Measurements from ENCODE around the gene HMBS. TPM values are rescaled to one million over a fixed set of nuclear protein-coding genes. Genes with fewer than 3 reads are reported as not detected.
"Not testable (repeated sequence)": the region's sequence is repeated elsewhere in the genome, so short reads cannot be mapped to it uniquely, and the experiment has no call there.

The HMBS gene
- total RNA-seq, 3 donors from 2014 or later (not counting 1 experiment from before 2014, with no cell fraction given) = 6.1 to 10.1 (median 6.7) TPM

- Mint-ChIP-seq H3K27me3 (ENCODE audit: low read depth in 2 of 2) (no peaks in the 10 kb centered on the region), H3K4me3 (peak overlapping the region; percentile 98), H3K4me1 (peaks cover 33 to 51% of the 10 kb centered on the region in 2 donors), H3K9me3 (no peaks in the 10 kb centered on the region), H3K36me3 (peaks cover 14% of the 10 kb centered on the region), H3K27ac (peak overlapping the region; percentile 96 to 98)
- H3K27me3 ChIP-seq (ENCODE audit: control insufficient read depth, insufficient read depth, low read length) = no peaks in the 10 kb centered on the region
- intact Hi-C loops (cut with micrococcal nuclease) = loop anchor here (2.0 to 10.0 kb wide), 3 partner anchors 26 to 138 kb away; partner anchors contain the start of genes RPS25, SLC37A4 and TRAPPC4
- peaks cover 40% of the 10 kb centered on the region for H3K36me3 ChIP-seq (ENCODE audit: control insufficient read depth, insufficient read depth, low read length)
- H3K27ac ChIP-seq (ENCODE audit: low read length) = peak overlapping the region; percentile 77
- H3K4me1 ChIP-seq (ENCODE audit: control insufficient read depth, insufficient read depth, low read length) = peaks cover 24% of the 10 kb centered on the region
- H3K4me3 ChIP-seq (ENCODE audit: low read length) = peak overlapping the region; percentile 70
- TF ChIP-seq, protein P1, sequence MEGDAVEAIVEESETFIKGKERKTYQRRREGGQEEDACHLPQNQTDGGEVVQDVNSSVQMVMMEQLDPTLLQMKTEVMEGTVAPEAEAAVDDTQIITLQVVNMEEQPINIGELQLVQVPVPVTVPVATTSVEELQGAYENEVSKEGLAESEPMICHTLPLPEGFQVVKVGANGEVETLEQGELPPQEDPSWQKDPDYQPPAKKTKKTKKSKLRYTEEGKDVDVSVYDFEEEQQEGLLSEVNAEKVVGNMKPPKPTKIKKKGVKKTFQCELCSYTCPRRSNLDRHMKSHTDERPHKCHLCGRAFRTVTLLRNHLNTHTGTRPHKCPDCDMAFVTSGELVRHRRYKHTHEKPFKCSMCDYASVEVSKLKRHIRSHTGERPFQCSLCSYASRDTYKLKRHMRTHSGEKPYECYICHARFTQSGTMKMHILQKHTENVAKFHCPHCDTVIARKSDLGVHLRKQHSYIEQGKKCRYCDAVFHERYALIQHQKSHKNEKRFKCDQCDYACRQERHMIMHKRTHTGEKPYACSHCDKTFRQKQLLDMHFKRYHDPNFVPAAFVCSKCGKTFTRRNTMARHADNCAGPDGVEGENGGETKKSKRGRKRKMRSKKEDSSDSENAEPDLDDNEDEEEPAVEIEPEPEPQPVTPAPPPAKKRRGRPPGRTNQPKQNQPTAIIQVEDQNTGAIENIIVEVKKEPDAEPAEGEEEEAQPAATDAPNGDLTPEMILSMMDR (IDR thresholded peaks at IDR 0.05) = no peak
- H3K9me3 ChIP-seq (ENCODE audit: control insufficient read depth, insufficient read depth, low read length) = no peaks in the 10 kb centered on the region
- peak; percentile 40 to 71 for DNase-seq
- peak in 2 of 3 donors; percentile 0 for ATAC-seq
- under 1% methylated on average over 43 of the region's 48 CpGs for WGBS (ENCODE audit: insufficient coverage)
Measured at GRCh38 chr11:119056421-119056999, 28.2 kb upstream of the HMBS start.

- peak; percentile 92 to 99 (median 93) for ATAC-seq
- H3K36me3 ChIP-seq (ENCODE audit: control insufficient read depth, insufficient read depth, low read length) = peaks cover 33% of the 10 kb centered on the region
- Mint-ChIP-seq H3K9me3 (no peaks in the 10 kb centered on the region), H3K4me3 (peak within 1 kb of the TSS; percentile 98), H3K36me3 (peaks cover 14% of the 10 kb centered on the region), H3K27me3 (ENCODE audit: low read depth in 2 of 2) (no peaks in the 10 kb centered on the region), H3K4me1 (peaks cover 33 to 48% of the 10 kb centered on the region in 2 donors), H3K27ac (peak within 1 kb of the TSS; percentile 96 to 98)
- WGBS (ENCODE audit: insufficient coverage) = under 1% methylated on average over 79 of the region's 79 CpGs
- TF ChIP-seq, protein P1 (IDR thresholded peaks at IDR 0.05) = no peak
- peak within 1 kb of the TSS; percentile 77 for H3K27ac ChIP-seq (ENCODE audit: low read length)
- no peaks in the 10 kb centered on the region for H3K9me3 ChIP-seq (ENCODE audit: control insufficient read depth, insufficient read depth, low read length)
- peak; percentile 98 for DNase-seq
- no peaks in the 10 kb centered on the region for H3K27me3 ChIP-seq (ENCODE audit: control insufficient read depth, insufficient read depth, low read length)
- peaks cover 24% of the 10 kb centered on the region for H3K4me1 ChIP-seq (ENCODE audit: control insufficient read depth, insufficient read depth, low read length)
- intact Hi-C loops (cut with micrococcal nuclease) = loop anchor here (1.0 to 10.0 kb wide), 7 partner anchors 10 to 138 kb away; partner anchors contain the start of genes CENATAC, RPS25, SLC37A4 and TRAPPC4
- H3K4me3 ChIP-seq (ENCODE audit: low read length) = peak within 1 kb of the TSS; percentile 70
Measured at GRCh38 chr11:119057000-119057769, 27.5 kb upstream of the HMBS start, which contains the start of gene HYOU1. Gene HYOU1 (minus strand): TSS chr11:119057205. CDS start chr11:119056160, 1,045 bp downstream.

DNA sequence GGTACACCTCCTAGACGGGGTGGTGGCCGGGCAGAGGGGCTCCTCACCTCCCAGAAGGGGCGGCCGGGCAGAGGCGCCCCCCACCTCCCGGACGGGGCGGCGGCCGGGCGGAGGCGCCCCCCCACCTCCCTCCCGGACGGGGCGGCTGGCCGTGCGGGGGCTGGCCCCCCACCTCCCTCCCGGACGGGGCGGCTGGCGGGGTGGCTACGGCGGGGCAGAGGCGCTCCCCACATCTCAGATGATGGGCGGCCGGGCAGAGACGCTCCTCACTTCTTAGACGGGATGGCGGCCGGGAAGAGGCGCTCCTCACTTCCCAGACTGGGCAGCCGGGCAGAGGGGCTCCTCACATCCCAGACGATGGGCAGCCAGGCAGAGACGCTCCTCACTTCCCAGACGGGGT lies 25.6 kb upstream of the HMBS start:
- intact Hi-C loops (cut with micrococcal nuclease) = loop anchor here (5.0 to 10.0 kb wide), 2 partner anchors 42 to 136 kb away; partner anchors contain the start of genes RPS25 and TRAPPC4
- H3K4me3 Mint-ChIP-seq; H3K9me3 ChIP-seq (ENCODE audit: control insufficient read depth, insufficient read depth, low read length); H3K9me3 Mint-ChIP-seq; H3K36me3 Mint-ChIP-seq; ATAC-seq; H3K27ac Mint-ChIP-seq; H3K27ac ChIP-seq (ENCODE audit: low read length); H3K4me3 ChIP-seq (ENCODE audit: low read length); DNase-seq; H3K27me3 ChIP-seq (ENCODE audit: control insufficient read depth, insufficient read depth, low read length); H3K27me3 Mint-ChIP-seq (ENCODE audit: low read depth in 2 of 2): not testable (repeated sequence)
- 97% methylated on average over 24 of the region's 35 CpGs for WGBS (ENCODE audit: insufficient coverage)
- peaks cover 27 to 34% of the 10 kb centered on the region in 2 donors for H3K4me1 Mint-ChIP-seq
- H3K36me3 ChIP-seq (ENCODE audit: control insufficient read depth, insufficient read depth, low read length) = peaks cover 14% of the 10 kb centered on the region
- peaks cover 24% of the 10 kb centered on the region for H3K4me1 ChIP-seq (ENCODE audit: control insufficient read depth, insufficient read depth, low read length)

- TF ChIP-seq, protein P1 (IDR thresholded peaks at IDR 0.05) = no peak
- ATAC-seq (no peak), DNase-seq (no peak)
- no peaks in the 10 kb centered on the region for H3K27me3 Mint-ChIP-seq (ENCODE audit: low read depth in 2 of 2)
- 100% methylated on average over 3 of the region's 3 CpGs for WGBS (ENCODE audit: insufficient coverage)
- no peak overlapping the region for H3K4me3 Mint-ChIP-seq
- H3K4me1 Mint-ChIP-seq = peaks cover 18 to 27% of the 10 kb centered on the region in 2 donors
- H3K9me3 Mint-ChIP-seq = no peaks in the 10 kb centered on the region
- Histone ChIP-seq H3K27me3 (ENCODE audit: control insufficient read depth, insufficient read depth, low read length) (no peaks in the 10 kb centered on the region), H3K36me3 (ENCODE audit: control insufficient read depth, insufficient read depth, low read length) (no peaks in the 10 kb centered on the region), H3K4me3 (ENCODE audit: low read length) (no peak overlapping the region), H3K4me1 (ENCODE audit: control insufficient read depth, insufficient read depth, low read length) (peaks cover 13% of the 10 kb centered on the region), H3K9me3 (ENCODE audit: control insufficient read depth, insufficient read depth, low read length) (no peaks in the 10 kb centered on the region), H3K27ac (ENCODE audit: low read length) (no peak overlapping the region)
- no peaks in the 10 kb centered on the region for H3K36me3 Mint-ChIP-seq
- H3K27ac Mint-ChIP-seq = no peak overlapping the region
- intact Hi-C loops (cut with micrococcal nuclease) = no loop called here
Measured at GRCh38 chr11:119061256-119061655, 23.4 kb upstream of the HMBS start.
